ENCODE results near the gene PROSER3. TPM values are rescaled to one million over a fixed set of nuclear protein-coding genes. Genes with fewer than 3 reads are reported as not detected.

PROSER3 gene
- total RNA-seq, 4 donors from 2014 or later: 1.0 to 52.6 (median 4.1) TPM

DNA sequence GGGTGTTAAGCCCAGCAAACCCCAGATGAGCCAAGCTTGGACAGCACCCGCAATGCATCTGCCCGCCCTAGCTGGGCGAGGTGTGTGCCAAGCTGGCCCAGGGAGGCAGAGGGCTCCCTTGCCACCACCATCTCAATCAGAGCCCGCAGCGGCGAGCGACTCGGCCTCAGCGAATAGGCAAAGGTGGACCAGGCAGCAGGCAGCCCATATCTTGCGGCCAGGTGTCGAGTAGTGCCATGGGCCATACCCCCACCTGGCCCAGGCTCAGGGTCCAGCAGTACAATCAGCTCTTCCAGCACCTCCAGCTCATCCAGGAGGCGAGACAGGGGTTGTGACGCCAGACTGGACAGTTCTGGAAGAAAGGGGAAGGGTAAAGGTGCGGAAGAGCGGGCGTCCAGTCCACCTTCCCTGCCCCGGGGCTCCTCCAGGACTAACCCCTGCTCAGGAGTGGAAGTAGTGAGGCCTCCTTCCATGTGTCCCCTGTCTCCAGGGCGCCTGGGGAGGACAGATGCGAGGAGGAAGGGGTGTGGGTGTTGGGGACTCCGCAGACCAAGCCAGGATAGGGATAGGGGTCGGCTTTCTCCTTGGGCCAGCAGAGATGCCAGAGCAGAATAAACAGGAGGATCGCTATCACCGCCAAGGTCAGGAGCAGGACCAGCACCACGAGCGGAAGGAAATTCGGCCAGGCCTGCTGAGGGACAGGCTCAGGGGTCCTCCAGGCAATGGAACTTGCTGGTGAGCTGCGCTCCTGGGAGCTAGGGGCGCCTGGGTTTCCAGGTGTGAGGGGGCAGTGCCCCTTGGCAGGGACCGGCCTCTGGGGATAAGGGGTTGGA lies 18.5 kb upstream of the PROSER3 start:
- Histone ChIP-seq H3K27ac (peak overlapping the region in 1 of 2 donors; percentile 82), H3K4me1 (peaks cover 0 to 10% of the 10 kb centered on the region in 2 donors), H3K36me3 (no peaks in the 10 kb centered on the region), H3K9me3 (no peaks in the 10 kb centered on the region), H3K4me3 (peak overlapping the region; percentile 60 to 62), H3K27me3 (no peaks in the 10 kb centered on the region)
- intact Hi-C loops (cut with DNase I; ENCODE audit: low total_unique reads): no loop called here
- TF ChIP-seq, protein P1, sequence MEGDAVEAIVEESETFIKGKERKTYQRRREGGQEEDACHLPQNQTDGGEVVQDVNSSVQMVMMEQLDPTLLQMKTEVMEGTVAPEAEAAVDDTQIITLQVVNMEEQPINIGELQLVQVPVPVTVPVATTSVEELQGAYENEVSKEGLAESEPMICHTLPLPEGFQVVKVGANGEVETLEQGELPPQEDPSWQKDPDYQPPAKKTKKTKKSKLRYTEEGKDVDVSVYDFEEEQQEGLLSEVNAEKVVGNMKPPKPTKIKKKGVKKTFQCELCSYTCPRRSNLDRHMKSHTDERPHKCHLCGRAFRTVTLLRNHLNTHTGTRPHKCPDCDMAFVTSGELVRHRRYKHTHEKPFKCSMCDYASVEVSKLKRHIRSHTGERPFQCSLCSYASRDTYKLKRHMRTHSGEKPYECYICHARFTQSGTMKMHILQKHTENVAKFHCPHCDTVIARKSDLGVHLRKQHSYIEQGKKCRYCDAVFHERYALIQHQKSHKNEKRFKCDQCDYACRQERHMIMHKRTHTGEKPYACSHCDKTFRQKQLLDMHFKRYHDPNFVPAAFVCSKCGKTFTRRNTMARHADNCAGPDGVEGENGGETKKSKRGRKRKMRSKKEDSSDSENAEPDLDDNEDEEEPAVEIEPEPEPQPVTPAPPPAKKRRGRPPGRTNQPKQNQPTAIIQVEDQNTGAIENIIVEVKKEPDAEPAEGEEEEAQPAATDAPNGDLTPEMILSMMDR (IDR thresholded peaks at IDR 0.05): no peak
- no peak for TF ChIP-seq POLR2A (IDR thresholded peaks at IDR 0.05)
- DNase-seq: no peak

DNA sequence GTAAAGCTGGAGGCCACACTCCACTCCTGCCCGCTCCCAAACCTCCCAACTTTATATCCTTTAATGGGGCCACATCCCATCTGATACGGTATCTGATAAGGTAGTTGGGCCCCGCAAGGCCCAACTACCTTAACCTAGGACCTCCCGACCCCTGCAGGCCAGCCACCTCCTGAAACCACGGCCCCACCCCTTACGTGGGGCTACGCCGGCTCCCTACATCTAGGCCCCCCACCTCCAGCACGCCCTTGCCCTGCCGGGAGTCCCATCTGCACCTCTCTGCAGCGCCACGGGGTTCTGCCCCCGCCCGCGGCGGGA lies 17.9 kb upstream of the PROSER3 start:
- H3K27ac ChIP-seq: peak overlapping the region; percentile 56 to 82
- DNase-seq: no peak
- H3K4me1 ChIP-seq: peaks cover 0 to 10% of the 10 kb centered on the region in 2 donors
- H3K36me3 ChIP-seq: no peaks in the 10 kb centered on the region
- H3K9me3 ChIP-seq: no peaks in the 10 kb centered on the region
- no peaks in the 10 kb centered on the region for H3K27me3 ChIP-seq
- peak overlapping the region; percentile 60 to 62 for H3K4me3 ChIP-seq
- TF ChIP-seq POLR2A (IDR thresholded peaks at IDR 0.05): no peak
- TF ChIP-seq, protein P1 (IDR thresholded peaks at IDR 0.05): no peak
- intact Hi-C loops (cut with DNase I; ENCODE audit: low total_unique reads): no loop called here

DNA sequence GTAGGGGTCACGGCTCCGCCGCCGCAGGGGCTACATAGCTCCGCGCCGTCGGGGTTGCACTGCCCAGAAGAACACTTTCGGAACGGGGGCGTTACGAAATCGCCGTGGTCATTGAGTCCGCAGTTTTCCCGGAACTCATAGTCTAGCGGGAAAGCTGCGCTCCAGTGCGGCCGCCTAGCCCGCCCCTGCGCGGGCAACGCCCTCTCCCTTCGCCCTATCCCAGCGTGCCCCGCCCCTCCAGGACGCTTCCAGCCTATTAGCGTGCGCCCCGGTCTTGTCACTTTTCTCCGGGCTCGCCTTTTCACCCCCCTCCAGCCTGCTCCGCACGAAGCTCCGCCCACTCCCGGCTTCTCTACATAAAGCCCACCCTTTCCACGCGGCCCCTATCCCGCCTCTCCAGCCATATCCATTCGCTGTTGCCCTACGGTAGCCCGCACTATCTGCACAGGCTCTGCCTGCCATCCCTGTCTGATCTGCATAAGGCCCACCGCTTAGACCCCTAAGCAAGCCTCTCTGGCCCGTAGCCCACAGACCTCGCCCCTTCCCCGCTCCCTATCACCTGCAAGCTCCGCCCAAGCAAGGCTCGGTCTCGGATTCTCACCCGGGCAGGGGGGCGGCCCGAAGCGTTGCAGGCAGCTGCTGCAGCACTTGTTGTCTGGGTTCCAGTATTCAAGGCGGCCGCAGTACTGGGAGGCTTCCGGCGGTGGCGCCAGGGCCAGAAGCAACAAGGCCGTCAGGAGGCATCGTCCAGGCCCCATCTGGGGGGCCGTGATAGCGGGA lies 17.4 kb upstream of the PROSER3 start:
- Histone ChIP-seq H3K27ac (peak overlapping the region; percentile 56 to 82), H3K9me3 (no peaks in the 10 kb centered on the region), H3K36me3 (no peaks in the 10 kb centered on the region), H3K4me1 (peaks cover 0 to 10% of the 10 kb centered on the region in 2 donors), H3K4me3 (peak overlapping the region; percentile 60 to 62), H3K27me3 (no peaks in the 10 kb centered on the region)
- intact Hi-C loops (cut with DNase I; ENCODE audit: low total_unique reads): no loop called here
- DNase-seq: peak; percentile 98
- TF ChIP-seq, protein P1 (IDR thresholded peaks at IDR 0.05): no peak
- peak; percentile 12 to 22 for TF ChIP-seq POLR2A (IDR thresholded peaks at IDR 0.05)

DNA sequence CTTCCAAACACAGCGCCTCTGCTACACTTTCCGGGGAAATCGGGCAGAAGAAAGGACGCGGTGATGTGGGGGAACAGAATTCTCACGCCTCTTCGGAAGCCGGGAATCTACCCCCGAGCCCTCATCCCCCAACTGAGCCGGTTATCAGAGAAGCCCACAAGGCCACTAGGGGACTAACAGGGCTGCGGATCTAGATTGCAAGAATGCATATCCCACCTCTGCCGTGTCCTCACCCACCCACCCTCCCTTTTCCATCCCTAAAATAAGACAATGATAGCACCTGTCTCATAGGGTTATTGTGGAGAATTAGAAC lies 16.8 kb upstream of the PROSER3 start:
- H3K9me3 ChIP-seq: no peaks in the 10 kb centered on the region
- no peaks in the 10 kb centered on the region for H3K36me3 ChIP-seq
- peaks cover 2 to 14% of the 10 kb centered on the region in 2 donors for H3K4me1 ChIP-seq
- DNase-seq: no peak
- TF ChIP-seq POLR2A (IDR thresholded peaks at IDR 0.05): no peak
- TF ChIP-seq, protein P1 (IDR thresholded peaks at IDR 0.05): no peak
- no peaks in the 10 kb centered on the region for H3K27me3 ChIP-seq
- intact Hi-C loops (cut with DNase I; ENCODE audit: low total_unique reads): no loop called here
- H3K4me3 ChIP-seq: peak overlapping the region; percentile 60 to 62
- H3K27ac ChIP-seq: peak overlapping the region; percentile 42 to 69

All from uterus (tissue), 4 donors.